Measurements from ENCODE around the gene LIMK2.
A peak's percentile ranks its signal among the peaks of the same experiment; 100 is the strongest.
"Not testable (repeated sequence)": the region's sequence is repeated elsewhere in the genome, so short reads cannot be mapped to it uniquely, and the experiment has no call there.

LIMK2 gene

GRCh38 chr22:31211862-31212730 lies at the start of gene LIMK2:
TSS of gene LIMK2 (plus strand) at chr22:31212298. CDS start at chr22:31212409, 111 bp downstream.
- Histone ChIP-seq H3K9ac (ENCODE audit: low read length in 5 of 5) (peak within 1 kb of the TSS; percentile 73 to 91 (median 86)), H3K9me3 (ENCODE audit: control insufficient read depth in 5 of 5, low read length in 5 of 5) (no peaks in the 10 kb centered on the region), H3K36me3 (ENCODE audit: control insufficient read depth in 5 of 5, insufficient read depth in 5 of 5, low read length in 5 of 5) (peaks cover under 1 to 3% (median 2%) of the 10 kb centered on the region in 5 donors), H3K27ac (ENCODE audit: low read depth, low read length) (peak within 1 kb of the TSS; percentile 85), H3K4me3 (ENCODE audit: low read depth in 1 of 5, low read length in 5 of 5) (peak within 1 kb of the TSS; percentile 75 to 96 (median 91)), H3K27me3 (ENCODE audit: control insufficient read depth in 5 of 5, insufficient read depth in 4 of 5, low read length in 5 of 5) (peaks cover 0 to 3% (median 0%) of the 10 kb centered on the region in 5 donors), H3K4me1 (ENCODE audit: control insufficient read depth in 5 of 5, insufficient read depth in 5 of 5, low read length in 5 of 5) (peaks cover 14 to 42% (median 27%) of the 10 kb centered on the region in 5 donors)

- Histone ChIP-seq H3K9ac (ENCODE audit: low read length in 5 of 5) (no peak overlapping the region), H3K27me3 (ENCODE audit: control insufficient read depth in 5 of 5, insufficient read depth in 4 of 5, low read length in 5 of 5) (no peaks in the 10 kb centered on the region), H3K36me3 (ENCODE audit: control insufficient read depth in 5 of 5, insufficient read depth in 5 of 5, low read length in 5 of 5) (peaks cover 0 to 4% (median 2%) of the 10 kb centered on the region in 5 donors), H3K9me3 (ENCODE audit: control insufficient read depth in 5 of 5, low read length in 5 of 5) (no peaks in the 10 kb centered on the region), H3K4me3 (ENCODE audit: low read depth in 1 of 5, low read length in 5 of 5) (no peak overlapping the region), H3K27ac (ENCODE audit: low read depth, low read length) (no peak overlapping the region), H3K4me1 (ENCODE audit: control insufficient read depth in 5 of 5, insufficient read depth in 5 of 5, low read length in 5 of 5) (peaks cover 3 to 46% (median 32%) of the 10 kb centered on the region in 5 donors)
Measured at GRCh38 chr22:31170971-31171370, 41.1 kb upstream of the LIMK2 start.

GRCh38 chr22:31171734-31172133 lies 40.4 kb upstream of the LIMK2 start:
- not testable (repeated sequence) for H3K4me3 ChIP-seq (ENCODE audit: low read depth in 1 of 5, low read length in 5 of 5); H3K27ac ChIP-seq (ENCODE audit: low read depth, low read length); H3K9me3 ChIP-seq (ENCODE audit: control insufficient read depth in 5 of 5, low read length in 5 of 5); H3K36me3 ChIP-seq (ENCODE audit: control insufficient read depth in 5 of 5, insufficient read depth in 5 of 5, low read length in 5 of 5); H3K27me3 ChIP-seq (ENCODE audit: control insufficient read depth in 5 of 5, insufficient read depth in 4 of 5, low read length in 5 of 5); H3K9ac ChIP-seq (ENCODE audit: low read length in 5 of 5)
- H3K4me1 ChIP-seq (ENCODE audit: control insufficient read depth in 5 of 5, insufficient read depth in 5 of 5, low read length in 5 of 5): peaks cover 3 to 45% (median 32%) of the 10 kb centered on the region in 5 donors

- peaks cover 3 to 43% (median 26%) of the 10 kb centered on the region in 5 donors for H3K4me1 ChIP-seq (ENCODE audit: control insufficient read depth in 5 of 5, insufficient read depth in 5 of 5, low read length in 5 of 5)
- peaks cover 0 to 7% (median 4%) of the 10 kb centered on the region in 5 donors for H3K36me3 ChIP-seq (ENCODE audit: control insufficient read depth in 5 of 5, insufficient read depth in 5 of 5, low read length in 5 of 5)
- no peak overlapping the region for H3K4me3 ChIP-seq (ENCODE audit: low read depth in 1 of 5, low read length in 5 of 5)
- no peaks in the 10 kb centered on the region for H3K9me3 ChIP-seq (ENCODE audit: control insufficient read depth in 5 of 5, low read length in 5 of 5)
- no peaks in the 10 kb centered on the region for H3K27me3 ChIP-seq (ENCODE audit: control insufficient read depth in 5 of 5, insufficient read depth in 4 of 5, low read length in 5 of 5)
- H3K27ac ChIP-seq (ENCODE audit: low read depth, low read length): peak overlapping the region; percentile 25
- H3K9ac ChIP-seq (ENCODE audit: low read length in 5 of 5): peak overlapping the region in 2 of 5 donors; percentile 13 to 14
Measured at GRCh38 chr22:31173386-31174145, 38.5 kb upstream of the LIMK2 start.

GRCh38 chr22:31176923-31177322 lies 35.2 kb upstream of the LIMK2 start:
- Histone ChIP-seq H3K4me3 (ENCODE audit: low read depth in 1 of 5, low read length in 5 of 5) (no peak overlapping the region), H3K27ac (ENCODE audit: low read depth, low read length) (peak overlapping the region; percentile 51), H3K36me3 (ENCODE audit: control insufficient read depth in 5 of 5, insufficient read depth in 5 of 5, low read length in 5 of 5) (peaks cover 0 to 12% (median 4%) of the 10 kb centered on the region in 5 donors), H3K4me1 (ENCODE audit: control insufficient read depth in 5 of 5, insufficient read depth in 5 of 5, low read length in 5 of 5) (peaks cover 3 to 40% (median 28%) of the 10 kb centered on the region in 5 donors), H3K9ac (ENCODE audit: low read length in 5 of 5) (no peak overlapping the region), H3K27me3 (ENCODE audit: control insufficient read depth in 5 of 5, insufficient read depth in 4 of 5, low read length in 5 of 5) (no peaks in the 10 kb centered on the region), H3K9me3 (ENCODE audit: control insufficient read depth in 5 of 5, low read length in 5 of 5) (no peaks in the 10 kb centered on the region)

- H3K27ac ChIP-seq (ENCODE audit: low read depth, low read length): peak overlapping the region; percentile 51
- H3K9ac ChIP-seq (ENCODE audit: low read length in 5 of 5): no peak overlapping the region
- H3K4me3 ChIP-seq (ENCODE audit: low read depth in 1 of 5, low read length in 5 of 5): no peak overlapping the region
- H3K36me3 ChIP-seq (ENCODE audit: control insufficient read depth in 5 of 5, insufficient read depth in 5 of 5, low read length in 5 of 5): peaks cover 0 to 15% (median 4%) of the 10 kb centered on the region in 5 donors
- H3K4me1 ChIP-seq (ENCODE audit: control insufficient read depth in 5 of 5, insufficient read depth in 5 of 5, low read length in 5 of 5): peaks cover 3 to 38% (median 25%) of the 10 kb centered on the region in 5 donors
- no peaks in the 10 kb centered on the region for H3K9me3 ChIP-seq (ENCODE audit: control insufficient read depth in 5 of 5, low read length in 5 of 5)
- H3K27me3 ChIP-seq (ENCODE audit: control insufficient read depth in 5 of 5, insufficient read depth in 4 of 5, low read length in 5 of 5): no peaks in the 10 kb centered on the region
Measured at GRCh38 chr22:31177420-31178162, 34.5 kb upstream of the LIMK2 start.

GRCh38 chr22:31178859-31179258 lies 33.2 kb upstream of the LIMK2 start:
- H3K4me3 ChIP-seq (ENCODE audit: low read depth in 1 of 5, low read length in 5 of 5): no peak overlapping the region
- no peaks in the 10 kb centered on the region for H3K27me3 ChIP-seq (ENCODE audit: control insufficient read depth in 5 of 5, insufficient read depth in 4 of 5, low read length in 5 of 5)
- no peak overlapping the region for H3K27ac ChIP-seq (ENCODE audit: low read depth, low read length)

GRCh38 chr22:31179345-31179744 lies 32.8 kb upstream of the LIMK2 start:
- Histone ChIP-seq H3K4me1 (ENCODE audit: control insufficient read depth in 5 of 5, insufficient read depth in 5 of 5, low read length in 5 of 5) (peaks cover 2 to 26% (median 15%) of the 10 kb centered on the region in 5 donors), H3K9ac (ENCODE audit: low read length in 5 of 5) (no peak overlapping the region), H3K27ac (ENCODE audit: low read depth, low read length) (no peak overlapping the region), H3K27me3 (ENCODE audit: control insufficient read depth in 5 of 5, insufficient read depth in 4 of 5, low read length in 5 of 5) (no peaks in the 10 kb centered on the region), H3K36me3 (ENCODE audit: control insufficient read depth in 5 of 5, insufficient read depth in 5 of 5, low read length in 5 of 5) (peaks cover 0 to 18% (median 4%) of the 10 kb centered on the region in 5 donors), H3K9me3 (ENCODE audit: control insufficient read depth in 5 of 5, low read length in 5 of 5) (no peaks in the 10 kb centered on the region), H3K4me3 (ENCODE audit: low read depth in 1 of 5, low read length in 5 of 5) (no peak overlapping the region)

More at GRCh38 chr22:31178859-31179258, 33.2 kb upstream of the LIMK2 start:
- Histone ChIP-seq H3K4me1 (ENCODE audit: control insufficient read depth in 5 of 5, insufficient read depth in 5 of 5, low read length in 5 of 5) (peaks cover 2 to 26% (median 15%) of the 10 kb centered on the region in 5 donors), H3K36me3 (ENCODE audit: control insufficient read depth in 5 of 5, insufficient read depth in 5 of 5, low read length in 5 of 5) (peaks cover 0 to 18% (median 4%) of the 10 kb centered on the region in 5 donors), H3K9ac (ENCODE audit: low read length in 5 of 5) (no peak overlapping the region), H3K9me3 (ENCODE audit: control insufficient read depth in 5 of 5, low read length in 5 of 5) (no peaks in the 10 kb centered on the region)

- Histone ChIP-seq H3K9ac (ENCODE audit: low read length in 5 of 5) (no peak overlapping the region), H3K36me3 (ENCODE audit: control insufficient read depth in 5 of 5, insufficient read depth in 5 of 5, low read length in 5 of 5) (peaks cover 5 to 31% (median 20%) of the 10 kb centered on the region in 5 donors), H3K27me3 (ENCODE audit: control insufficient read depth in 5 of 5, insufficient read depth in 4 of 5, low read length in 5 of 5) (no peaks in the 10 kb centered on the region), H3K27ac (ENCODE audit: low read depth, low read length) (no peak overlapping the region), H3K9me3 (ENCODE audit: control insufficient read depth in 5 of 5, low read length in 5 of 5) (no peaks in the 10 kb centered on the region), H3K4me1 (ENCODE audit: control insufficient read depth in 5 of 5, insufficient read depth in 5 of 5, low read length in 5 of 5) (peaks cover 0 to 9% (median 7%) of the 10 kb centered on the region in 5 donors), H3K4me3 (ENCODE audit: low read depth in 1 of 5, low read length in 5 of 5) (no peak overlapping the region)
Measured at GRCh38 chr22:31184015-31184414, 28.1 kb upstream of the LIMK2 start.

Data from subcutaneous abdominal adipose tissue (tissue), 5 donors.